PC-3 (cell line): ENCODE results near the gene CYP27C1. TPM values are rescaled to one million over a fixed set of nuclear protein-coding genes. Genes with fewer than 3 reads are reported as not detected.
"Not testable (repeated sequence)": the region's sequence is repeated elsewhere in the genome, so short reads cannot be mapped to it uniquely, and the experiment has no call there.

Experiments used
- ATAC-seq: fragments of 200-7000 bp; cut with Tn5 transposase; 2 replicates; pipeline ENCODE4 v1.9.1; 2020; ENCODE audit warnings: mild to moderate bottlenecking, moderate library complexity
- BruUV-seq: library from RNA; stranded (reverse); fragments of 400-500 nt; replicated peaks from 2 replicates; lab custom pipeline; 2021; lab: Mats Ljungman, UMichigan
- CTCF ChIA-PET: fragments of 300-600 bp; sonication (Branson Sonifier 250); formaldehyde crosslinking; loops from one replicate; lab custom pipeline; 2022; ENCODE audit warnings: antibody characterized with exemption; lab: Charles Lee
- POLR2A ChIA-PET: fragments of 300-600 bp; sonication (Branson Sonifier 250); formaldehyde crosslinking; loops from one replicate; lab custom pipeline; 2022; ENCODE audit warnings: antibody characterized with exemption; ENCODE audit not compliant: unreplicated experiment; lab: Charles Lee
- DNase-seq: peaks from one replicate; pipeline ENCODE4 v3.0.0-alpha.2; 2015
- H2AFZ ChIP-seq: fragments of 300-600 bp; sonication (generic); 2 replicates; pipeline ENCODE4 v1.6.0; 2016; ENCODE audit warnings: antibody characterized with exemption, low read length
- H3F3A ChIP-seq: fragments of 300-600 bp; sonication (generic); one replicate; pipeline ENCODE4 v1.6.0; 2017; ENCODE audit warnings: antibody characterized with exemption, low read length, control low read depth, mild to moderate bottlenecking; ENCODE audit not compliant: unreplicated experiment
- H3K27ac ChIP-seq: fragments of 300-600 bp; sonication (generic); 2 replicates; pipeline ENCODE4 v1.5.1; 2016; ENCODE audit warnings: mild to moderate bottlenecking, low read length
- H3K27me3 ChIP-seq: fragments of 300-600 bp; sonication (generic); 2 replicates; pipeline ENCODE4 v1.6.1; 2016; ENCODE audit warnings: low read length, mixed read lengths
- H3K36me3 ChIP-seq: fragments of 300-600 bp; sonication (generic); 2 replicates; pipeline ENCODE4 v1.6.1; 2016; ENCODE audit warnings: low read depth, mixed run types, low read length, mixed read lengths
- H3K4me1 ChIP-seq: fragments of 300-600 bp; sonication (generic); 2 replicates; pipeline ENCODE4 v1.5.1; 2016; ENCODE audit warnings: low read length; ENCODE audit not compliant: insufficient read depth
- H3K4me2 ChIP-seq: fragments of 300-600 bp; sonication (generic); 2 replicates; pipeline ENCODE4 v1.6.0; 2016; ENCODE audit warnings: low read length
- H3K4me3 ChIP-seq: fragments of 300-600 bp; sonication (generic); 2 replicates; pipeline ENCODE4 v1.5.1; 2016; ENCODE audit warnings: mild to moderate bottlenecking, low read length, mixed read lengths
- H3K79me2 ChIP-seq: fragments of 300-600 bp; sonication (generic); 2 replicates; pipeline ENCODE4 v1.6.1; 2017; ENCODE audit warnings: low read length, mixed read lengths
- H3K9ac ChIP-seq: fragments of 300-600 bp; sonication (generic); 2 replicates; pipeline ENCODE4 v1.6.0; 2016; ENCODE audit warnings: mild to moderate bottlenecking, low read length
- H3K9me2 ChIP-seq: fragments of 300-600 bp; sonication (generic); replicated peaks from 2 replicates; pipeline ENCODE4 v1.6.1; 2016; ENCODE audit warnings: mixed run types, low read length, mixed read lengths
- H3K9me3 ChIP-seq: fragments of 300-600 bp; sonication (generic); 2 replicates; pipeline ENCODE4 v1.6.1; 2016; ENCODE audit warnings: low read length, mixed read lengths
- H4K20me1 ChIP-seq: fragments of 300-600 bp; sonication (generic); 2 replicates; pipeline ENCODE4 v1.6.1; 2016; ENCODE audit warnings: low read length, mixed read lengths
- CTCF ChIP-seq: fragments of 300-600 bp; sonication (generic); conservative IDR thresholded peaks from 2 replicates; pipeline ENCODE4 v1.5.1; 2017; ENCODE audit warnings: antibody characterized with exemption, low read depth, mild to moderate bottlenecking, low read length
- EZH2 ChIP-seq: fragments of 300-600 bp; sonication (generic); IDR thresholded peaks from one replicate; pipeline ENCODE4 v1.6.1; 2017; ENCODE audit warnings: antibody characterized with exemption, mild to moderate bottlenecking, low read length; ENCODE audit not compliant: unreplicated experiment
- EZH2phosphoT487 ChIP-seq: fragments of 300-600 bp; sonication (generic); IDR thresholded peaks from 2 replicates; pipeline ENCODE4 v1.6.1; 2018; ENCODE audit warnings: mild to moderate bottlenecking, antibody characterized with exemption, low read length, borderline replicate concordance
- intact Hi-C: fragments of 100-400 bp; cut with micrococcal nuclease; formaldehyde crosslinking; loops from 2 replicates; pipeline ENCODE4 v1.9.0; 2023
- total RNA-seq: library from RNA; depleted of rRNA; stranded (reverse); fragments of >200 nt; gene quantifications from 2 replicates; pipeline ENCODE4 v1.2.3, GENCODE V29; 2014

Gene CYP27C1
- total RNA-seq, 1 experiment from 2014 or later, result 0.36 TPM

- Histone ChIP-seq H3F3A (no peaks in the 10 kb centered on the region), H3K4me1 (no peaks in the 10 kb centered on the region), H3K27ac (no peak overlapping the region), H3K9ac (no peak overlapping the region), H3K79me2 (no peaks in the 10 kb centered on the region), H4K20me1 (no peaks in the 10 kb centered on the region), H2AFZ (no peak overlapping the region), H3K4me3 (no peak overlapping the region), H3K9me2 (no peaks in the 10 kb centered on the region), H3K27me3 (no peaks in the 10 kb centered on the region), H3K9me3 (no peaks in the 10 kb centered on the region), H3K36me3 (no peaks in the 10 kb centered on the region), H3K4me2 (no peak overlapping the region)
- ATAC-seq (no peak), DNase-seq (no peak)
- CTCF ChIA-PET, result no interaction called here
- intact Hi-C loops, result no loop called here
- no TSS peak for BruUV-seq
- TF ChIP-seq EZH2phosphoT487 (no peak), EZH2 (no peak), CTCF (no peak)
- POLR2A ChIA-PET, result no interaction called here
These were observed 19.3 kb upstream of the CYP27C1 start for GRCh38 chr2:127239395-127239794.

- H3K4me3 ChIP-seq, POLR2A ChIA-PET, H3K4me2 ChIP-seq, H3K9me3 ChIP-seq, H3K27ac ChIP-seq, H3F3A ChIP-seq, H3K9ac ChIP-seq, ATAC-seq, H2AFZ ChIP-seq, BruUV-seq, H3K4me1 ChIP-seq, H3K9me2 ChIP-seq, H3K27me3 ChIP-seq, H3K79me2 ChIP-seq, H3K36me3 ChIP-seq, DNase-seq, CTCF ChIA-PET, H4K20me1 ChIP-seq, intact Hi-C loops: not testable (repeated sequence)
These were observed 17.7 kb upstream of the CYP27C1 start for GRCh38 chr2:127237768-127238167.

GRCh38 chr2:127235082-127235702 is 15.1 kb upstream of the CYP27C1 start:
- DNase-seq (no peak), ATAC-seq (no peak)
- TF ChIP-seq CTCF (no peak), EZH2phosphoT487 (no peak), EZH2 (no peak)
- Histone ChIP-seq H3K27me3 (no peaks in the 10 kb centered on the region), H3K79me2 (no peaks in the 10 kb centered on the region), H3K4me1 (no peaks in the 10 kb centered on the region), H3K9me3 (no peaks in the 10 kb centered on the region), H3K9me2 (no peaks in the 10 kb centered on the region), H4K20me1 (no peaks in the 10 kb centered on the region), H3K27ac (no peak overlapping the region), H3K9ac (no peak overlapping the region), H3K4me3 (no peak overlapping the region), H3K36me3 (no peaks in the 10 kb centered on the region), H3F3A (no peaks in the 10 kb centered on the region), H3K4me2 (no peak overlapping the region), H2AFZ (no peak overlapping the region)
- no TSS peak for BruUV-seq
- POLR2A ChIA-PET, result no interaction called here
- intact Hi-C loops, result no loop called here
- CTCF ChIA-PET, result no interaction called here
